GM15510 (cell line): ENCODE data around the gene YIPF1.

ENCODE experiments used
- POLR2A ChIP-seq: IDR thresholded peaks from 3 replicates; pipeline ENCODE4 v1.6.1; 2011; ENCODE audit warnings: borderline replicate concordance; ENCODE audit not compliant: insufficient read length; ENCODE audit errors: extremely low read depth

YIPF1 gene

GRCh38 chr1:53889304-53890298 lies at the start of gene YIPF1:
Gene YIPF1, minus strand, starts transcription at chr1:53889797. Its CDS starts 860 bp downstream, at chr1:53888937.
- TF ChIP-seq POLR2A = peak; percentile 82

GRCh38 chr1:53938136-53938830 lies 48.7 kb upstream of the YIPF1 start:
- TF ChIP-seq POLR2A = no peak

DNA sequence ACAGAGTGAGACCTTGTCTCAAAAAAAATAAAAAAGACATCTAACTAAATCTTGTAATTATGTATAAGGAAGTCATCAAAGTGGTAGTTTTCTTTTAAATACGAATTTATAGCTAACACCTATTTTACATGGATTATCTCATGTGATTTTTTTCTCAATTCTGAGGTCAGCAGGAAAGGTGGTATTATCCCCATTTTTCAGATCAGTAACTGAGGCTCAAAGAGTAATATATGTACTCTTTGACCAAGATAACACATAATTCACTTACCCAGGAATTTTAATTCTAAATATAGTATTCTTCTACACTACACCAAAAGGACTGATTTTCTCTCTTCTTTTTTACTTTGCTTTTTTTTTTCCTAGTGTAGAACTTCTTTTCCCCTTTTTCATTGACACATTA lies 46.8 kb upstream of the YIPF1 start:
- TF ChIP-seq POLR2A = no peak

DNA sequence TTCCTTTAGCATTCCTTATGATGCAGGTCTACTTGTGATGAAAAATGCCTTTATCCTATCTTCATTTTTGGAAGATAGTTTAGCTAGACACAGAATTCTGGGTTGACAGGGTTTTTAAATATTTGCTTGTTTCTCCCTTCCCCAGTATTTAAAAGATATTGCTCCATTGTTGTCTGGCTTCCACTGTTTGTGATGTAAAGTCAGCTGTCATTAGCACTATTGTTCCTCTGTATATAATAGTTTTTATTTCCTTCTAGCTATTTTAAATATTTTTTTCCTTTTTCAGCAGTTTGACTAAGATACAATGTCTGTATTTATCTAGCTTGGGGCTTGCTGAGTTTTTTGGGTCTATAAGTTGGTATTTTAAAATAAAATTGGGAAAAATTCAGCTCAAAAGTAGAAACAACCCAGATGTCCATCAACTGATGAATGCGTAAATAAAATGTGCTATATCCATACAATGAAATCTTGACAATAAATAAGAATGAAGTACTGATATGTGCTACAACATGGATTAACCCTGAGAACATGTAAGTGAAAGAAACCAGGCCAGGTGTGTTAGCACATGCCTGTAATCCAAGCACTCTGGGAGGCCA lies 44.7 kb upstream of the YIPF1 start:
- TF ChIP-seq POLR2A = no peak

DNA sequence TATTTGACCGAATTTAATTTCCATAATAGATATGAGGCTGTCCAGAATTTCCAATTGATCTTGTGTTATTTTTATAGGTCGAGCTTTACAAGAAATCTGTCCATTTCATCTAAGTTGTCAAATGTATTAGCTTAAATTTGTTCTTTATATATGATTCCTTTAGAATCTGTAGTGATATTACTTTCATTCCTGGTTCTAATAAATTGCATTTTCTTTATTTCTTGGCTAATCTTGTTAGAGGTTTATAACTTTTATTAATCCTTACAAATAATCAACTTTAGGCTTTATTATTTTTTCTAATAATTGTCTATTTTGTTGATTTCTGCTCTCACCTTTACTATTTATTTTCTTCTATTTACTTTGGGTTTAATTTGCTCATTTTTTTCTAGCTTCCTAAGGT lies 41.9 kb upstream of the YIPF1 start:
- TF ChIP-seq POLR2A = no peak

DNA sequence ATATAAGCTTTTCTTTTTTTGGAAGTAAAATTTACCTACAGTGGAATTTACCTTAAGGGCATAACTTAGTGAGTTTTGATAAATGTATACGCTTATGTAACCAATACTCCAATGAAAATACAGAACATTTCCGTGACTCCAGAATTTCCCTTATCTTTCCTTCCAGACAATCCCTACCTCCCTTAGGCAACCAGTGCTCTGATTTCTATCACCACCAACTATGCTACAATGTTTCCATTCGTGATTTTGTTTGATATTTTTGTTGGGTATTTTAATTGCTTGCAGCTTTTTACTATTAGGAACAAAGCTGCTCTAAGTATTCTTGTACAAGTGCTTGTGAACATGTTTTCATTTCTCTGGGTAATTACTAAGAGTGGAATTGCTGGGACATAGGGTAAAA lies 41.3 kb upstream of the YIPF1 start:
- TF ChIP-seq POLR2A = no peak

- no peak for TF ChIP-seq POLR2A
Observed at GRCh38 chr1:53929246-53929960, 39.8 kb upstream of the YIPF1 start.

- TF ChIP-seq POLR2A = no peak
Observed at GRCh38 chr1:53927376-53927881, 37.8 kb upstream of the YIPF1 start.

DNA sequence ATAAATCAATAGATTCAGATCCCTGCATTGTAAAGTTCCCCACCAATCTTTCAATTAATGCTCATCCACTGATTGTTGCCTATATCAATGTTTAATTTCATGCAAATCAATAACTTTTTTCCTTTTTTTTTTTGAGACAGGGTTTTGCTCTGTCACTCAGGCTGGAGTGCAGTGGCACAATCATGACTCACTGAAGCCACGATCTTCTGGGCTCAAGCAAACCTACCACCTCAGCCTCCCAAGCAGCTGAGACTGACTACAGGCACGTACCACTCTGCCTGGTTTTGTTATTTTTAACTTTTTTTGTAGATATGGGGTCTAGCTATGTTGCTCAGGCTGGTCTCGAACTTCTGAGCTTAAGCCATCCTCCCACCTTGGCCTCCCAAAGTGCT lies 30.1 kb upstream of the YIPF1 start:
- TF ChIP-seq POLR2A = no peak

DNA sequence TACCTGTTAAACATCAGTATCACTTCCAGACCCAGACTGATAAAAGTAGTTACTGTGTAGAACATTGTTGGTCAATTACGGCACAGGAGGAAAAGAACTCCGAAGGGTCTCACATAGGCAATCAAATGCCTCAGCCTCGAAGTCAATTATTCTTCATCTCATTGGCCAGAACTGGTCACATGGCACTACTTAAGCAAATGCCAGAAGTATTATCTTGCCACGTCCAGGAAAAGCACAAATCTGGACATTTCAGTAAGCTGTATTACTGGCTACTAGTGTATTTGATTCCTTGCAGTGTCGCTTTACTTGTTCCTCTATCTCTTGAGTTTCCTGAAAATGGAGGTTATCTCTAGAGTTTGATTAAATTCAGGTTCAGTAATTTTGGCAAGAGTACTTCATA lies 28.7 kb upstream of the YIPF1 start:
- TF ChIP-seq POLR2A = no peak

DNA sequence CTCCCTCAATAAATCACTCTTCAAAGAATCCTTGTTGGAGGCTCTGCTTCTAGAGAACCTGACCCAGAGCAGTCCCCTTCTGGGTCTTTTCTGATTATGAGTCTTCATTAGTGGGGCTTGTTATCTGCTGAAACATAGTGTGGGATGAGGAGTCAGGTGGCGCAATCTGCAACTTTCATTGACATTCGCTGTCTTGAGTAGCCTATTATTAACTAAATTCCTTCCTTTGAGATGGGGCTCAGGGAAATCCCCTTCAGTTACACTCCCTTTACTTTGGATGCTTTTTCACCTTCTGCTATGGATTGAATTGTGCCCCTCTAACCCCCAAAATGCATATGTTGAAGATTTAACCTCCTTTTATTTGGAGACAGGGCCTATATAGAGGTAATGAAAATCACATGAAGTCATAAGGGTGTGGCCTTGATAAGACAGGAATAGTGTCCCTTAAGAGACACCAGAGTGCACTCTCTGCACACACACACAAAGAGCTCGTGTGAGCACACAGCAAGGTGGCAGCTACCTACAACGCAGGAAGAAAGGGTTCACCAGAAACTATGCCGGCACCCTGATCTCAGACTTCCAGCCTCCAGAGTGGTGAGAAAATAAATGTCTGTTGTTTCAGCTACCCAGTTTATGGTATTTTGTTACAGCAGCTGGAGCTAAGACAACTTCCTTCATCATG lies 23.9 kb upstream of the YIPF1 start:
- TF ChIP-seq POLR2A = no peak

GRCh38 chr1:53911442-53911841 lies 21.8 kb upstream of the YIPF1 start:
- no peak for TF ChIP-seq POLR2A

DNA sequence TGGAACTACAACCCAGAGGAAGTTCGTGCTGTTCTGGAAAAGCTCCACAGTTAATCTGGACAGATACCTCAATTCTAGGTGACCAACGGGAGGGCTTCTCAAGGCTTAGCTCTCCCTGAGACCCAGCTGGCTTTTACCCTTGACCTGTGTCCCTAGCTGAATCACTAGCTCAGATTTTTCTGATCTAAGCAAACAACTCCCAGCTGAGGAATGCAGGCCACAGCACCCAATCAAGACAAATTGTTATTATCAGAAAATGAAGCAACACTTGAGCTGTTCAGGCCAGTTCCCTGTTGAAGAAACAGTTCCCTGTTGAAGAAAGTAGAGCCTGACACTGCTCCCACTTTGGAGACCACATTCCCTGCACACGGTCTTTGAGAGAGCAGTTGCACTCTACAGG lies 20.3 kb upstream of the YIPF1 start:
- no peak for TF ChIP-seq POLR2A

- no peak for TF ChIP-seq POLR2A
Observed at GRCh38 chr1:53906121-53906520, 16.5 kb upstream of the YIPF1 start.
